GM18526 (cell line): ENCODE data around the gene TEAD1.

Experiments
- POLR2A ChIP-seq: IDR thresholded peaks from 3 replicates; pipeline ENCODE4 v1.6.1; 2011; ENCODE audit not compliant: insufficient read length; ENCODE audit errors: extremely low read depth

TEAD1 gene

GRCh38 chr11:12949453-12949852 is 275.2 kb downstream of the TEAD1 start:
- TF ChIP-seq POLR2A: no peak

- TF ChIP-seq POLR2A: no peak
Measured at GRCh38 chr11:12950670-12951069, 276.4 kb downstream of the TEAD1 start.

GRCh38 chr11:12951376-12951775 is 277.2 kb downstream of the TEAD1 start:
- no peak for TF ChIP-seq POLR2A

- TF ChIP-seq POLR2A: no peak
Measured at GRCh38 chr11:12952094-12952493, 277.9 kb downstream of the TEAD1 start.

GRCh38 chr11:12958986-12959385 is 284.8 kb downstream of the TEAD1 start:
- TF ChIP-seq POLR2A: no peak

GRCh38 chr11:12961615-12962014 is 287.4 kb downstream of the TEAD1 start:
- no peak for TF ChIP-seq POLR2A

- no peak for TF ChIP-seq POLR2A
Measured at GRCh38 chr11:12962306-12962705, 288.1 kb downstream of the TEAD1 start.

- TF ChIP-seq POLR2A: no peak
Measured at GRCh38 chr11:12963051-12963450, 288.8 kb downstream of the TEAD1 start.

GRCh38 chr11:12963792-12964536 is 289.7 kb downstream of the TEAD1 start:
- no peak for TF ChIP-seq POLR2A

GRCh38 chr11:12964650-12965049 is 290.4 kb downstream of the TEAD1 start:
- TF ChIP-seq POLR2A: no peak

- TF ChIP-seq POLR2A: no peak
Measured at GRCh38 chr11:12966002-12966401, 291.8 kb downstream of the TEAD1 start.

- no peak for TF ChIP-seq POLR2A
Measured at GRCh38 chr11:12968101-12968500, 293.9 kb downstream of the TEAD1 start.

- no peak for TF ChIP-seq POLR2A
Measured at GRCh38 chr11:12968826-12969225, 294.6 kb downstream of the TEAD1 start.

GRCh38 chr11:12971955-12972354 is 297.7 kb downstream of the TEAD1 start:
- no peak for TF ChIP-seq POLR2A

- TF ChIP-seq POLR2A: no peak
Measured at GRCh38 chr11:12973528-12974181, 299.4 kb downstream of the TEAD1 start.

- no peak for TF ChIP-seq POLR2A
Measured at GRCh38 chr11:12975195-12975594, 301.0 kb downstream of the TEAD1 start.
